ENCODE results near the gene FRMD4A. TPM values are rescaled to one million over a fixed set of nuclear protein-coding genes. Genes with fewer than 3 reads are reported as not detected.

The FRMD4A gene
- total RNA-seq, 4 donors from 2014 or later: 4.0 to 12.7 (median 5.6) TPM

GRCh38 chr10:13944823-13945222 is 385.9 kb downstream of the FRMD4A start:
- WGBS, 2 donors (ENCODE audit: low coverage in 1 of 2): 82 to 95% methylated on average over 4 to 5 of the region's 5 CpGs
- no peak for DNase-seq
- TF ChIP-seq CTCF (IDR thresholded peaks at IDR 0.05) (no peak), EP300 (IDR thresholded peaks at IDR 0.05; ENCODE audit: low read depth) (no peak), POLR2AphosphoS5 (IDR thresholded peaks at IDR 0.05) (no peak), POLR2A (IDR thresholded peaks at IDR 0.05) (no peak)
- intact Hi-C loops (cut with DNase I; ENCODE audit: low total_unique reads) (no loop called here), in situ Hi-C loops (cut with MboI; ENCODE audit: low pct_ligation_motif_present in 1 of 4, low pct_unique_long_range_greater_than_20kb in 1 of 4, low sequenced_read_pairs in 3 of 4) (no loop called here)
- no peak overlapping the region for H3K27ac ChIP-seq
- H3K27me3 ChIP-seq: no peaks in the 10 kb centered on the region
- H3K4me3 ChIP-seq: no peak overlapping the region
- no peaks in the 10 kb centered on the region for H3K9me3 ChIP-seq
- H3K36me3 ChIP-seq: no peaks in the 10 kb centered on the region
- H3K4me1 ChIP-seq: peaks cover 0 to 11% (median 3%) of the 10 kb centered on the region in 4 donors

- DNase-seq: no peak
- WGBS, 2 donors (ENCODE audit: low coverage in 1 of 2): 79 to 87% methylated on average over 3 to 8 of the region's 8 CpGs
- Histone ChIP-seq H3K27ac (no peak overlapping the region), H3K4me1 (peaks cover 0 to 11% (median 3%) of the 10 kb centered on the region in 4 donors), H3K27me3 (no peaks in the 10 kb centered on the region), H3K36me3 (no peaks in the 10 kb centered on the region), H3K9me3 (no peaks in the 10 kb centered on the region), H3K4me3 (no peak overlapping the region)
- TF ChIP-seq POLR2AphosphoS5 (IDR thresholded peaks at IDR 0.05): no peak
- no peak for TF ChIP-seq CTCF (IDR thresholded peaks at IDR 0.05)
- intact Hi-C loops (cut with DNase I; ENCODE audit: low total_unique reads): no loop called here
- in situ Hi-C loops (cut with MboI; ENCODE audit: low pct_ligation_motif_present in 1 of 4, low pct_unique_long_range_greater_than_20kb in 1 of 4, low sequenced_read_pairs in 3 of 4): no loop called here
These were observed 386.9 kb downstream of the FRMD4A start for GRCh38 chr10:13943735-13944398.

GRCh38 chr10:13942035-13942434 is 388.7 kb downstream of the FRMD4A start:
- no peak for TF ChIP-seq POLR2AphosphoS5 (IDR thresholded peaks at IDR 0.05)
- TF ChIP-seq CTCF (IDR thresholded peaks at IDR 0.05): no peak
- no peak for TF ChIP-seq POLR2A (IDR thresholded peaks at IDR 0.05)
- TF ChIP-seq EP300 (IDR thresholded peaks at IDR 0.05; ENCODE audit: low read depth): no peak
- H3K4me3 ChIP-seq: no peak overlapping the region
- no peaks in the 10 kb centered on the region for H3K9me3 ChIP-seq
- no peak for DNase-seq
- H3K4me1 ChIP-seq: peaks cover 0 to 11% (median 3%) of the 10 kb centered on the region in 4 donors
- in situ Hi-C loops (cut with MboI; ENCODE audit: low pct_ligation_motif_present in 1 of 4, low pct_unique_long_range_greater_than_20kb in 1 of 4, low sequenced_read_pairs in 3 of 4): no loop called here
- H3K27ac ChIP-seq: no peak overlapping the region
- 40 to 76% methylated on average over 2 to 5 of the region's 5 CpGs for WGBS, 2 donors (ENCODE audit: low coverage in 1 of 2)
- H3K27me3 ChIP-seq: no peaks in the 10 kb centered on the region
- H3K36me3 ChIP-seq: no peaks in the 10 kb centered on the region
- intact Hi-C loops (cut with DNase I; ENCODE audit: low total_unique reads): no loop called here

- in situ Hi-C loops (cut with MboI; ENCODE audit: low pct_ligation_motif_present in 1 of 4, low pct_unique_long_range_greater_than_20kb in 1 of 4, low sequenced_read_pairs in 3 of 4): no loop called here
- no peak for TF ChIP-seq POLR2A (IDR thresholded peaks at IDR 0.05)
- no peak for TF ChIP-seq EP300 (IDR thresholded peaks at IDR 0.05; ENCODE audit: low read depth)
- TF ChIP-seq CTCF (IDR thresholded peaks at IDR 0.05): no peak
- no peak for TF ChIP-seq POLR2AphosphoS5 (IDR thresholded peaks at IDR 0.05)
These were observed 391.3 kb downstream of the FRMD4A start for GRCh38 chr10:13939391-13939790.

More at GRCh38 chr10:13939391-13939790, 391.3 kb downstream of the FRMD4A start:
- Histone ChIP-seq H3K4me3 (no peak overlapping the region), H3K4me1 (no peaks in the 10 kb centered on the region), H3K27ac (no peak overlapping the region), H3K36me3 (no peaks in the 10 kb centered on the region), H3K27me3 (no peaks in the 10 kb centered on the region), H3K9me3 (no peaks in the 10 kb centered on the region)
- DNase-seq: no peak
- intact Hi-C loops (cut with DNase I; ENCODE audit: low total_unique reads): loop anchor here (10.0 kb wide), 1 partner anchor 145 kb away; no protein-coding TSS in a partner anchor
